Activated gamma-delta T cell treated with Interleukin-2 at 50 U/mL for 16 hours (primary cell): ENCODE results near the gene TBCK.

Experiments
- DNase-seq: peaks from one replicate; pipeline ENCODE4 v3.0.0-alpha.2; 2020

TBCK gene

DNA sequence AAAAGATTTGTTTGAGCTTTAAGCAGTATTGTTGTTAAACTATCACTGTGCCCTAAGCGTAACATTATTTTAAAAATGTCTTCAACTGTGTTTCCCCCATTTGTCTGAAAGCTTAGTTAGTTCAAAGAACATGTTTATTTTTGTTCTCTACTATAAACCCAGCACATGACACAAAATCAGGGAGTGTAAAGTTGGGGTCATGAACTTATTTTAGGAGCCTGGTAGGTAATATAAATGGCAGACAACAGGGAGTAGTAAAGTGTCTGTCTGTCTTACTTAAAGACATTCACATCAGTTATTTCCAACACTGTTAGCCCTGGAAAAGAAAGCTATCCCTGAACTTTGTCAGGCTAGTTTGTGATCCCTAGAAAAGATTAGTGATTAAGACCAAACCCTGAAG lies 4.2 kb upstream of the TBCK start:
- DNase-seq = no peak

DNA sequence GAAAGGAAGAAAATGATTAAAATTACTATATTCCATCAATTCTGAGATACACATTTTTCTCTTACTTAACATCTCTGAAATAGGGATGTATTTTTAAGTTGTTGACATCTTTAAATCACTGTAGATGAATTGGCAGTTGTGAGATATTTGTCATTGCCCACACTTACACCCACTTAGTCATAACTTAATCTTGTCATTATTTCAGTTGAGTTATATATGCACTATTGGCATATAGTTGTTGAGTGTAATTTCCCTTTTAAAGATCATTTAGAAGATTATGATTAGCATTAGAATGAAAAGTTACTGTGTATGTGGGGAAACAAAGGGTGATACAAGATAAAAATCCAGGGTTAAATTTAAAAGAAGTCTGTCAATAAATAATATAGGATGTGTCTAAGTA lies 2.5 kb upstream of the TBCK start:
- no peak for DNase-seq

DNA sequence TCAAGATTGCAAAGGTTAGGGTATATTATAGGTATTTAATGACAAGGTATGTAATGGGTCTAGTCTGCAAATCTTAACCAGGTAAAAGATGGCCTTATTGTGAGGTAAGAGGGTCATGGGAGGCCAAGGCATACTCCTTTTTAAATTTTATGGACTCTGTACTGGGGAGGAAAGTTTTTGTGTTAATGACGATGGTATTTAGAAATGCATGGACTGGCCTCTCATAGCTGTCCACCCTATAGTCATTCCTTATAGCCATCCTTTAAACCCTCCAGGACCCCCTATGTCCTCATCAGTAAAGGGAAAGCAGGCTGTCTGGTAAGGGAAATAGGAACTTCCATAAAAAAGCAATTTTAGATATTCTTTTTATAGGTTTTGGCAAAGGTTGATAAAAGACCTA lies 1.8 kb upstream of the TBCK start:
- DNase-seq = no peak

DNA sequence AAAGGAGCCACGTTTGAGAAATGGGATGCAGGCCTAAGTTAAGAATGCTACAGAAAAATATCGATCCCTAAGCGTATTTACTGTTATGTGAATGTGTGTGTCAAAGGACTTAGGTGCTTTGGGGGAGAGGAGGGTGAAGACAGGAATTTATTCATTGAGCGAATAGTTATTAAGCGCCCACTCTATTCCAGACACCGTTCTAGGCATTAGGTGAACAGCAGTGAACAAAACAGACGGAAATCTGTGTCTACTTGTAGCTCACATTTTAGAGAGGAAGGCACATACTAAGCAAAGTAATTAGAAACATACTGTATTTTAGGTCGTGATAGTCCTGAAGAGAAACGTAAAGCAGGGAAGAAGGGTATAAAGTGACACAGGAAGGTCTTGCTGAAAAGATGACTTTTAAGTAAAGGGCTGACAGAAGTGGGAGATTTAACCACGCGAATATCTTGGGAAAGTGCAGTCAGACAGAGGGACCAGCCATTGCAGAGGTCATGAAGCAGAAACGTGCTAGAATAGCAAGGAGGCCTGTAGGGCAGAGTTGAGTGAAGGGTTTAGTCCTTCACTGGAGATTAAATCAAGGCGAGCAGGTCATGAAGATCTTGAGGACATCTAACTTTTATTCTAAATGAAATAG lies 882 bp upstream of the TBCK start:
- no peak for DNase-seq

DNA sequence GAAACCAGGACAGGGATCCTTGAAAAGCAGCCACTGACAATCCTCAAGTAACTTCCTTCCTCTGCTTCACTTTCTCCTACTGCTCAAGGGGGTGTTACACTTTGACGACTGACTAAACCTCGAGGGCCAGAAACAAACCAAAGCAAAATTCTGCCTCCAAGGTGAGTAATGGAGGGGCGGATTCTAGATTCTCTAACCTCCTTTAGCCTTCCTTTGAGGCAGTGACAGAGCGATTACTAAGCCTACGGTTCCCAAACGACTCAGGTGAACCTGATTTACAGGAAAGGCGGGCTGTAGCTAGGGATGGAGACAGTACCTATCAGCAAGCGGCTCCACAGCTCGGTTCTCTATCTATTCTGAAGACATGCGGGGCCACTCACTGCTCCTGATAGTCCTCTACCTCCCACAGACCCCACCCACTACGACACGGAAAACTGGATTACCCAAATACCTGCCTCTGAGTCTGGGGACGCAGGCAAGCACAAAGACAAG lies 487 bp downstream of the TBCK start:
- peak; percentile 30 for DNase-seq

DNA sequence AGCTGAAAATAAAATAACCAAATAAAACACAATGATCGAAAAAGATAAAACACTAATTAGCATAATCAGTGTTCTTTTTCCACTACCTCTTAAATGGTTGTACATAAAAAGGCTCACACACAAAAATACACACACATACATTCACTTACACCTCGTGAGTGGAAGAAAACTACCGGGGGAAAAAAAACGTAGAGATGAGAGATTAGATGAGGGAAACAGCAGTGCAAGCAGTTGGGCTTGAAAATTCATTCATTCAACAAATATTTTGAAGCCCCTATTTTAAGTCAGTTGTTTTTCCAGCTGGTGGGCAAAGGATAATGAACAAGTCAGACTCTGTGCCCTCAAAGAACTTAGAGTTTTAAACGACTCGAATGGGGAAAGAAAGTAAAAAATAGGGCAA lies 1.0 kb downstream of the TBCK start:
- DNase-seq = no peak

DNA sequence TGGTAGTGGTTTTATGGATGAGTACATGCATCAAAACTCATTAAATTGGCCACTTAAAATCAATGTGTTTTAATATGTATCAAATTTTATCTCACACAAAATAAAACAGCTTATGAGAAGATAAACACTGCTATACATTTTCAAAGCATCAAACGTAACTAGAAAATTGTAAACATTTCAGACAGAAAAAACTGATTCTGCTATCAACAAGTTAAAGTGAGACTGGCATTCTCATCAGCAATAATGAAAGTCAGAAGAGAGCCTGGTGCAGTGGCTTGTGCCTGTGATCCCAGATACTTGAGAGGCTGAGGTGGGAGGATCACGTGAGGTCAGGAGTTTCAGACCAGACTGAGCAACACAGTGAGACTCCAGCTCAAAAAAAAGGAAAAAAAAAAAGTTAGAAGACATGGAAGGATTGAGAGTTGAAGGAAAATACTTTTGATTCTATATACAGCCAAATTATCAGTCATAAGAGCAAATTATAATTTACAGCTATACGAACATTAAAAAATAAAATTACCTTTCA lies 2.9 kb downstream of the TBCK start:
- DNase-seq = no peak

DNA sequence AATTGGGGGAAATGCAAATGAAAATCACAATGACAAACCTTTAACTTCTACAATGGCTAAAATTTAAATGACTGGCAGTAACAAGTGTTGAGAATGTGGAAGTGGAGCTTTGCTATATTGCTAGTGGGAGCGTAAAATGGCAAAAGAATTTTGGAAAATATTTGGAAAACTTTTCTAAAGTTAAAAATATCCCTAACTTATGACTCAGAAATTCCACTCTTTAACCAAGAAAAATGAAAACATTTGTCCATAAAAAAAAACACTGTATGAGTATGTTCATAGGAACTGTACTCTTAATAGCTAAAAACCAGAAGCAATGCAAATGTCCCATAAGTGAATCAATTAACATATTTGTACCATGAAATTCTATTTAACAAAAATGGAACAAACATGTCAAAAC lies 3.6 kb downstream of the TBCK start:
- no peak for DNase-seq

DNA sequence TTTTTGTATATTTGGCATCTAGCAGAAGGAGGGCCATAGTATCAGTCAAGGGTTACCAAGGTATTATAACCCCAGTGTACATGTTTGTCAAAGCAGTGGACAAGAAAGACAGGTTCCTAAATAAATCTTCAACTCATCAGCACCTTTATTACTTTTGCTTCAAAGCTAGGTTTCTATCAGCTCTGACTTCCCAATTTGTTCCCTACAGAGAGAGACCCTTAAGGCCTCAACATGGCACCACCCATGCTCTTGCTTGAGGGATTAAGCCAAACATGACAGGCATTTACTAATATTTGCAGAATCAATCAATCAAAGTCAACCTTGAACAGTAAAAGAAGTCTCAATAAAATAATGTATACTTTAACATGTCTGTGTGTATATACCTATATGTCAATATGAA lies 9.4 kb downstream of the TBCK start:
- no peak for DNase-seq

DNA sequence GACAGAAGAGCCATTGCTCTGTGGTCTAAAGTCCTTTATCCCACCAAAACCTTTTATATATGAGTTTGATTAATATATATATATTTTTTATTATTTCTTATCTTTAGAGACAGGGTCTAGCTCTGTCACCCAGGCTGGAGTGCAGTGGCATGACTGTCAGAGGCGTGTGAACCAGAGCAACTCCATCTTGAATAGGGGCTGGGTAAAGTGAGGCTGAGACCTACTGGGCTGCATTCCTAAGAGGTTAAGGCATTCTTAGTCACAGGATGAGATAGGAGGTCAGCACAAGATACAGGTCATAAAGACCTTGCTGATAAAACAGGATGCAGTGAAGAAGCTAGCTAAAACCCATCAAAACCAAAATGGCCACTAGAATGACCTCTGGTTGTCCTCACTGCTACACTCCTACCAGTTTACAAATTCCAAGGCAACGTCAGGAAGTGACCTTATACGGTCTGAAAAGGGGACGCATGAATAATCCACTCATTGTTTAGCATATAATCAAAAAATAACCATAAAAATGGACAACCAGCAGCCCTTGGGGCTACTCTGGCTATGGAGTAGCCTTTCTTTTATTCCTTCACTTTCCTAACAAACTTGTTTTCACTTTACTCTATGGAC lies 10.5 kb downstream of the TBCK start:
- DNase-seq = no peak

DNA sequence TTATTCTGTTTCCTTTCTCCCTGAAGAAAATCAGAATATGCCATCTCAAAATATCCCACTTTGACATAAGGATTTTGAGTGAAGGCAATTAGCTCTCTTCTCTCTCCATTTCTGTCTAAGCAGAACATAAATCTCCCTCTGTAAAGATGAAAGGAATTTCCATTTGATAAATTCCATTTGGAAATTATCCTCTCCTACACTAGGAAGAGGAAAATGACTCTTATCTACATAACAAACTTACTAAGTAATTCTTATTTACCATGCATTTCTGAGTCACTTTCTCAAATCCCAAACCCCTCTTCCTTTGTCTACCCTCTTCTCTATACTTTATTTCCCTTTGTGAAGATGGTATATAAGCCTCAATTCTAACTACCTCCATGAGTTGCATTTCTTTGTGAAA lies 11.4 kb downstream of the TBCK start:
- no peak for DNase-seq

DNA sequence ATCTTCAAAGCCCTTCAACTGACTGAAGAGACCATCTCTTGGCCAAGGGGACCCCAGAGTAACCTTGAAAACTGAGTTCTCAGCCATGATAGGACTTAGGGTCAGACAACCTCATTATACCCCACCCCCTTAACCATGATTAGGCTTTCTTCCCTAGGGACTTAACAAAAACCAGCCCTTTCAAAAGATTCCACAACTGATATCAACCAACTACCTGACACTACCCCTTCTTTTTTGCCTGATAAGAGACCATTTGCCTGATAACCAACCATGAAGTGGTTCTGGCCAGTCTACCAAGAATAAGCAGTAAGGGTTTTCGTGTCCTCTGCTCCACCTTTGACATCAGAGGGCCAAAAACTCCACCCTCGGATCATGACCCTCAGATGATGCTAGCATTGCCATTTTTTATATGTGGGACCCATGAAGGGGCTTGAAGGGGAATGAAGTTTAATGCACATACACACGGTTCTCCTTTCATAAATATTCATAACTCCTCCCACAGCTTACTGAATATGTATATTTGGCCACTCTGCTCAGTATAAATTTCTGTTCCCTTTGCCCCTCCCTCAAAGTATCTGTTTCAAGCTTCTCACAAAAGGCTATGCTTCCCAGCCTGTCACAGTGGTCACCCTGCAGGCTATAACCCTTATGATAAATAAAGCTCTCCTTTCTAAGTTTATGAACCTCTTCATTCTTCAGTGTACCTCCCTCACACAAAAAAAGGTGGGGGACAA lies 12.3 kb downstream of the TBCK start:
- DNase-seq = no peak

DNA sequence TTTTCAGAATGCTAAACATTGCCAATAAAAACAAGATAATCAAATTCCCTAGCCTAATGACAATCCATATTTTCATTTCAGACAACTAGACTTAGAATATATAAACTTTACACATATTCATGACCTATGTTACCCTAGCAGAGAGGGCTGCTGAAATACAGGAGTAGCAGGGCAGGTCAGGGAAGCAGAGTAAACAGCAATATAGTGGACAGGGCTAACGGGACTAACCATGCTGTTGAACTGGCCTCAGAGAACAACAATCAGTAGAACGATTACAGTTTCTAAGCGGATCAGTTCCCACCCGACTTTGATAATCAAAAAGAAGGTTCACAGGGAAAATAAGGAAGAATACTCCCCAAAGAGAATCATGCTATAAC lies 14.0 kb downstream of the TBCK start:
- no peak for DNase-seq

DNA sequence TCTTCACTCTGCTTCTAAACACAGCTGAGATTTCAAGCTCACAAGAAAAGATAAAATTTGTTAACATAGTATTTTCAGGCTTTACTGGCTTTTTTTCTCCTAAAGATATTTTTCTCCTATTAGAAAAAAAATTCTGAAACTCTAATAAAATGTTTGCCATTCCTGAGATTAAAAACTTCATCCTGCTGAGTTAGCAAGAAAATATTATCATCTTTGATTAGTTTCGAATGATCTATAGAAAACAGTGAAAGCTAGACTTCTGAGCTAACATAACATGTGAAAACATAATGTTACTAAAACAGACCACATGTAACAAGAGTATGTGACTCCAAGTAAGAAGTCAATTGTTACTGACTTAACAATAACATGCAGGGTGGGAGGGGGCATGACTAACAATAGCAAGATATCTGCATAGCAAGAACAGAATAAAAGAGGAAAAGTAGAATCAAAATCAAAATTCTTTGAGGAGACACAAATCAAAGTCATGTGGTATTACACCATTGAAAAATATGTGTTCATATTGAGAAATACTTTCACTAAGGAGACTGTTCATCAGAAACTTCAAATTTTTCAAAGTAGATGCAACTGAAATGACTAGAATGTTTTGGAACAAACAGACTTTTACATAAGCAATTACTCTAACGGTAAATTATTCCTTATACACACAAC lies 14.5 kb downstream of the TBCK start:
- DNase-seq = no peak

DNA sequence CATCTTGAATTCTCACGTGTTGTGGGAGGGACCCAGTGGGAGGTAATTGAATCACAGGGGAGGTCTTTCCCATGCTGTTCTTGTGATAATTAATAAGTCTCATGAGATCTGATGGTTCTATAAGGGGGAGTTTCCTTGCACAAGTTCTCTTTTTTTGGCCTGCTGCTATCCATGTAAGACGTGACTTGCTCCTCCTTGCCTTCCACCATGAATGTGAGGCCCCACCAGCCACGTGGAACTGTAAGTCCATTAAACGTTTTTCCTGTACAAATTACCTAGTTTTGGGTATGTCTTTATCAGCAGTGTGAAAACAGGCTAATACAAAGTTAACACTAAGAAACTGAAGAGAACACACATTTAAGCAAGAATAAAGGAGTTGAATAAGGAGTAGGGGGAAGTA lies 16.0 kb downstream of the TBCK start:
- no peak for DNase-seq

DNA sequence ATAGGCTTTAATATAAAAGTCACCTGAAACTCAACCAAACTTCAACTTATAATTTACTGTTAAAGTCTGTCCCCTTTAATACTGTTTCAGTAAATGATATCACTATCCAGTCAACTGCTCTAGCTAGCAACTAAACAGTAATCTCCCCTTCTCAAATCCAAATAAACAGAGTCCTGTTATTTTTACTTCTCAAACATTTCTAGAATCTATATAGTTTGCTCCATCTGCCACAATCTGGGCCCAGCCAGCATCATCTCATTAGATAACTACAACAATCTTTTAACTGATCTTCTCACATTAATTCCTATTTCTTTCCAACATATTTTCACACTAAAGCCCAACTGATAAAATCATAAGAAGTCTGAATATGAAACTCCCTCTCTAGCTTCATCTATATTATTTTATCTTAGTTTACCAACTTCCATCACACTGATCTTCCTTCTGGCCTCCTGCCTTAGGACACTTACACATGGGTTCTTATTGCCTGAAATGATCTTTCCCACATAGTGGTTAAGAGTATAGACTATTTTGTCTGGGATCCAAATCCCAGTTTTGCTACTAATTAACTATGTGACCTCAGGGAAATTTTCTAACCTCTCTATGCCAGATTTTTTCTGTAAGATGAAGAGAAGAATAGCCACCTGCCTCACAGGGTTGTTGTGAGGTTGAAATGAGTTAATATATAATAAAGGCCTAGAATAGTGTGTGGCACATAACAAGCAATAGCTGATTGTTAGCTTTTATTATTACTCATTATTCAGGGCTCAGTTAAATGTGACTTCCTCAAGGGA lies 18.6 kb downstream of the TBCK start:
- DNase-seq = no peak

DNA sequence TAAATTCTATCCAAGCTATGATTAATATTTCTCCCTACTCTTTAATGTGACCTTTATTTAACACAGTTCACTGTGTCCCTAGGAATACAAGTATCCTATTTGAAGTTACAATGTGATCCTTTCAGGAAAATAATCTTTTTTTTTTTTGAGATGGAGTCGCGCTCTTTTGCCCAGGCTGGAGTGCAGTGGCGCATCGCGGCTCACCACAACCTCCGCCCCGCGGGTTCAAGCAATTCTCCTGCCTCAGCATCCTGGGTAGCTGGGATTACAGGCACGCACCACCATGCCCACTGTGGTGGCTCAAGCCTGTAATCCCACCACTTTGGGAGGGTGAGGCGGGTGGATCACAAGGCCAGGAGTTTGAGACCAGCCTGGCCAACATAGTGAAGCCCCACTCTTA lies 21.9 kb downstream of the TBCK start:
- DNase-seq = no peak

DNA sequence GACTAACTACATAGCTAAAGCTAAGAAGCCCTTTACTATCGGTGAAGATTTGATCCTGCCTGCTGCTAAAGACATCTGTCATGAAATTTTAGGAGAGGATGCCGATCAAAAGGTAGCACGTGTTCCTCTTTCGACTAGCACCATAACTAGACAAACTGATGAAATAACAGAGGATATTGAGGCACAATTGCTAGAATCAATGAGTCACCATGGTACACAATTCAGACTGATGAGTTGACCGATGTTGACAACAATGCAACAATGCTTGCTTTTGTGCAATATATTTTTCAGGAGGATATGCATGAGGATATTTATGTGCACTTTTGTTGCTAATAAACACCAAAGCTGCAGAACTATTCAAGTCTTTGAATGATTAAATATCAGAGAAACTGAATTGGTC lies 24.3 kb downstream of the TBCK start:
- DNase-seq = no peak

DNA sequence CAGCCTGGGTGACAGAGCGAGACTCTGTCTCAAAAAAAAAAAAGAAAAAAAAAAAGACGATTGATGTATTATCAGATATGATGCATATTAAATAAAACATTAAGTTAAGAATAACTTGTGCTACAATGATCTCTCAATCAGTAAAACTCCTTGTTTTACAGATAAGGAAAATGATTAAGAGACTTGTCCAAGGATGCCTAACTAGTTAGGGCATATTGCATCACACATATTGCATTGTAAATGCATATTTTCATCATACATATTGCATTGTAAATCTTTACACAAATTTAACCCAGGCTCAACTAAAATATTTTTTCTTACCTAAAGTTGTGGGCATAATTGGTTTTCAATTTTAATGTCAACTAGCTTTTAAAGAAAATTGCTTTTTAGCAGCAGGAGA lies 26.3 kb downstream of the TBCK start:
- no peak for DNase-seq

DNA sequence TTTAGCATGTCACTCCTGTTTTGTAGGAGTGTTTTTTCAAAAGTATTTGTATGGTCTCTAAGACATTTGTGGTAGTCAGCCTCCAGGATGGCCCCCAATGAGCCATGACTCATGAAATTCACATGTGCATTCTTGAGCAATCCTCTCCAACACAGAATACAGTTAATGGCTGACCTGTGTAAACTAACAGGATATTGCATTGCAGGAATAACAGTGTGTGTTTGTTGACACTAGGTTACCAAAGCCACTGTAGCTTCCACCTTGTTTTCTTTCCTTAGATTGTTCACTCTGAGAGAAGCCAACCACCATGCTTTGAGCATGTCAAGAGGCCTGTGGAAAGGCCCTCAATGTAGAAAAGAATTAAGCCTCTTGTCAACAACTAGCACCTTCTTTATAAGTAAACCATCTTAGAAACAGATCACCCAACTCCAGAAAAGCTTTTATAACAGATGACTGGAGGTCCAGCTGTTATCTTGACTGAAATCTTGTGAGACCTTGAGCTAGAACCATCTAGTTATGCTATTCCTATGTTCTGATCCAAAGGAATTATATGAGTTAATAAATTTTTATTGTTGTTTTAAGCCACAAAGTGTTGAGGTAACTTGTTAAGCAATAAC lies 28.5 kb downstream of the TBCK start:
- no peak for DNase-seq

DNA sequence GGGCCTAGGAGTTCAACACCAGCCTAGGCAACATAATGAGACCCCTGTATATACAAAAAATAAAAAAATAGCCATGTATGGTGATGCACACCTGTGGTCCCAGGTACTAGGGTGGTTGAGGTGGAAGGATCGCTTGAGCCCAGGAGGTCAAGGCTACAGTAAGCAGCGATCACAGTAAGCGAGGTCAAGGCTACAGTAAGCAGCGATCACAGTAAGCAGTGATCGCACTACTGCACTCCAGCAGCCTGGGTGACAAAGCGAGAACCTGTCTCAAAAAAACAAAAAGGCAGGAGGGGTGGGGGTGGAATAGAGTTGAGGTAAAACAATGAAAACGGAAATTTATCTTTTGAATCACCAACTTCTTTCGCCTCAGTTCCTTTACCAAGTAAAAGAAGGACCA lies 29.4 kb downstream of the TBCK start:
- no peak for DNase-seq

DNA sequence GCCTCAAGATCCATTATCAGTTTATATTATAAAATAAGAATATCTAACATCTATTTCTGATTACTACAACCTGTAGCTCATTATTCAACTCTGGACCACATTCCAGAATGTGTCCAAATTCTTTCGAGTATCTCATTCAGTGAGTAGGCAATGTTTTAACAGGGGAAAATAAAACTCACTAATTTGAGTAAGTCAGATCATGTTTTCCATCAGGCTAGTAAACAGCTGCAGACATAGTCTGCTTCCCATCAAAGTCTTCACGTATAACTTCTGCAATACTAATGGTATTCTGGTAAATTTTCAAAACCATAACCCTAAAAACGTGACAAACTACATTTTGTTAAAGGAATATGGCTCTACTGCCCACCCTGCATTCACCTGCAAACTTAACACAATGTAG lies 31.8 kb downstream of the TBCK start:
- no peak for DNase-seq
